ENCODE measurements around the gene ADCY9. TPM values are rescaled to one million over a fixed set of nuclear protein-coding genes. Genes with fewer than 3 reads are reported as not detected.
"Not testable (repeated sequence)": the region's sequence is repeated elsewhere in the genome, so short reads cannot be mapped to it uniquely, and the experiment has no call there.

The ADCY9 gene
- total RNA-seq, 1 donor from 2014 or later, result 13.1 TPM

GRCh38 chr16:3953728-3954410, 162.4 kb downstream of the ADCY9 start:
- H3K27ac Mint-ChIP-seq, result no peak overlapping the region
- H3K36me3 Mint-ChIP-seq, result no peaks in the 10 kb centered on the region
- no peaks in the 10 kb centered on the region for H3K9me3 Mint-ChIP-seq
- H3K4me3 Mint-ChIP-seq, result no peak overlapping the region
- no peak for DNase-seq (ENCODE audit: low spot score in 2 of 2, unreplicated experiment in 2 of 2)
- peaks cover 44% of the 10 kb centered on the region for H3K4me1 Mint-ChIP-seq
- TF ChIP-seq CTCF (IDR thresholded peaks at IDR 0.05; ENCODE audit: unreplicated experiment), result no peak
- H3K27me3 Mint-ChIP-seq (ENCODE audit: low read depth), result peaks cover 2% of the 10 kb centered on the region

DNA sequence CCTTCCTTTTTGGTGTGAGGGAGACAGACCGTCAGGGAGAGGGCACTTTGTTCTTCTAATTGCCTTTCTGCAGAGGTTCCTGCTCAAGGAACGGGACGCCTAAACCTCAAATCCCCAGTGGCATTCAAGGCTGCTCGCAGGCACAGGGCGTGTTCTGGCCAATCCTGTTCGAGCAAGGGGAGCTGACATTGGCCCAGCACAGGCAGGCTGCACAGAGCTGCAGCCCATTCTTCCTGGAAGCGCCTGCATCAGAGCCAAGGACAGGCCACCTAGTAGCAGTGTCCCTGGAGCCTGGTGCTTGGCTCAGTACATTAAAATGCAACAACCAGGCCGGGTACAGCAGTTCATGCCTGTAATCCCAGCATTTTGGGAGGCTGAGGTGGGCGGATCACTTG, 163.5 kb downstream of the ADCY9 start:
- peaks cover 44% of the 10 kb centered on the region for H3K4me1 Mint-ChIP-seq
- H3K9me3 Mint-ChIP-seq, result no peaks in the 10 kb centered on the region
- no peak for TF ChIP-seq CTCF (IDR thresholded peaks at IDR 0.05; ENCODE audit: unreplicated experiment)
- H3K27me3 Mint-ChIP-seq (ENCODE audit: low read depth), result peaks cover 2% of the 10 kb centered on the region
- no peak overlapping the region for H3K4me3 Mint-ChIP-seq
- no peak overlapping the region for H3K27ac Mint-ChIP-seq
- no peaks in the 10 kb centered on the region for H3K36me3 Mint-ChIP-seq
- DNase-seq (ENCODE audit: low spot score in 2 of 2, unreplicated experiment in 2 of 2), result no peak

GRCh38 chr16:3951861-3952736, 164.1 kb downstream of the ADCY9 start:
- H3K4me3 Mint-ChIP-seq, result no peak overlapping the region
- no peaks in the 10 kb centered on the region for H3K9me3 Mint-ChIP-seq
- peaks cover 40% of the 10 kb centered on the region for H3K4me1 Mint-ChIP-seq
- no peaks in the 10 kb centered on the region for H3K36me3 Mint-ChIP-seq
- no peak for DNase-seq (ENCODE audit: low spot score in 2 of 2, unreplicated experiment in 2 of 2)
- TF ChIP-seq CTCF (IDR thresholded peaks at IDR 0.05; ENCODE audit: unreplicated experiment), result no peak
- H3K27me3 Mint-ChIP-seq (ENCODE audit: low read depth), result peaks cover 2% of the 10 kb centered on the region
- H3K27ac Mint-ChIP-seq, result peak overlapping the region; percentile 57

- not testable (repeated sequence) for H3K27me3 Mint-ChIP-seq (ENCODE audit: low read depth); H3K36me3 Mint-ChIP-seq; DNase-seq (ENCODE audit: low spot score in 2 of 2, unreplicated experiment in 2 of 2); H3K9me3 Mint-ChIP-seq; H3K4me3 Mint-ChIP-seq
- Mint-ChIP-seq H3K4me1 (peaks cover 36% of the 10 kb centered on the region), H3K27ac (peak overlapping the region; percentile 57)
These were observed 164.9 kb downstream of the ADCY9 start for GRCh38 chr16:3951380-3951779.

- TF ChIP-seq CTCF (IDR thresholded peaks at IDR 0.05; ENCODE audit: unreplicated experiment), result no peak
- no peaks in the 10 kb centered on the region for H3K27me3 Mint-ChIP-seq (ENCODE audit: low read depth)
- peaks cover 41% of the 10 kb centered on the region for H3K4me1 Mint-ChIP-seq
- no peaks in the 10 kb centered on the region for H3K36me3 Mint-ChIP-seq
- peak; percentile 52 to 58 for DNase-seq (ENCODE audit: low spot score in 2 of 2, unreplicated experiment in 2 of 2)
- no peaks in the 10 kb centered on the region for H3K9me3 Mint-ChIP-seq
- peak overlapping the region; percentile 90 for H3K27ac Mint-ChIP-seq
- peak overlapping the region; percentile 48 for H3K4me3 Mint-ChIP-seq
These were observed 165.7 kb downstream of the ADCY9 start for GRCh38 chr16:3950343-3951193.
